Measurements from ENCODE around the gene CFAP46. TPM values are rescaled to one million over a fixed set of nuclear protein-coding genes. Genes with fewer than 3 reads are reported as not detected.

CFAP46 gene
- total RNA-seq, 4 donors from 2014 or later: 0.32 to 0.54 TPM; not detected in 2

DNA sequence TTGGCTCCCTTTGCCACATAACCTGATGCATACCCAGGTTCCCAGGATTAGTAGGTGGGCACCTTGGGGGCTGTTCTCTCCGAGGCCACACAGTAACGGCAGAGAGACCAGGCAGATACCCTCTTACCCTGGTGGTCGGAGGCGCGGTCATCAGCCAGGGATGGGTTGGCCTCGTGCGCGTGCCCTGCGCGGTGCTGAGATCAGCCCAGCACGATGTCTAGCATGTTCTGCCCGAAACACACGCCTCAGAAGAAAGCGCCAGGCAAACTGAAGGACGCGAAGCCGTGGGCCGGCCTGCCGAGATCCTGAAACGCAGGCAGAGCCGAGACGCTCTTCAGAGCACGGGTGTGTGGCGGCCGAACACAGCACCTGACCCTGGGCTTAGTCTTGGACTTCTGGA lies 34.7 kb upstream of the CFAP46 start:
- no peak for DNase-seq (ENCODE audit: low spot score in 2 of 2)
- TF ChIP-seq, protein P1, sequence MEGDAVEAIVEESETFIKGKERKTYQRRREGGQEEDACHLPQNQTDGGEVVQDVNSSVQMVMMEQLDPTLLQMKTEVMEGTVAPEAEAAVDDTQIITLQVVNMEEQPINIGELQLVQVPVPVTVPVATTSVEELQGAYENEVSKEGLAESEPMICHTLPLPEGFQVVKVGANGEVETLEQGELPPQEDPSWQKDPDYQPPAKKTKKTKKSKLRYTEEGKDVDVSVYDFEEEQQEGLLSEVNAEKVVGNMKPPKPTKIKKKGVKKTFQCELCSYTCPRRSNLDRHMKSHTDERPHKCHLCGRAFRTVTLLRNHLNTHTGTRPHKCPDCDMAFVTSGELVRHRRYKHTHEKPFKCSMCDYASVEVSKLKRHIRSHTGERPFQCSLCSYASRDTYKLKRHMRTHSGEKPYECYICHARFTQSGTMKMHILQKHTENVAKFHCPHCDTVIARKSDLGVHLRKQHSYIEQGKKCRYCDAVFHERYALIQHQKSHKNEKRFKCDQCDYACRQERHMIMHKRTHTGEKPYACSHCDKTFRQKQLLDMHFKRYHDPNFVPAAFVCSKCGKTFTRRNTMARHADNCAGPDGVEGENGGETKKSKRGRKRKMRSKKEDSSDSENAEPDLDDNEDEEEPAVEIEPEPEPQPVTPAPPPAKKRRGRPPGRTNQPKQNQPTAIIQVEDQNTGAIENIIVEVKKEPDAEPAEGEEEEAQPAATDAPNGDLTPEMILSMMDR (IDR thresholded peaks at IDR 0.05): no peak
- no peak for TF ChIP-seq POLR2A (IDR thresholded peaks at IDR 0.05)
- intact Hi-C loops (cut with DNase I; ENCODE audit: low total_unique reads): no loop called here
- WGBS, 2 donors: 93 to 94% methylated on average over 22 to 25 of the region's 25 CpGs
- H3K4me3 ChIP-seq (ENCODE audit: low read depth, poor library complexity, severe bottlenecking): no peak overlapping the region

DNA sequence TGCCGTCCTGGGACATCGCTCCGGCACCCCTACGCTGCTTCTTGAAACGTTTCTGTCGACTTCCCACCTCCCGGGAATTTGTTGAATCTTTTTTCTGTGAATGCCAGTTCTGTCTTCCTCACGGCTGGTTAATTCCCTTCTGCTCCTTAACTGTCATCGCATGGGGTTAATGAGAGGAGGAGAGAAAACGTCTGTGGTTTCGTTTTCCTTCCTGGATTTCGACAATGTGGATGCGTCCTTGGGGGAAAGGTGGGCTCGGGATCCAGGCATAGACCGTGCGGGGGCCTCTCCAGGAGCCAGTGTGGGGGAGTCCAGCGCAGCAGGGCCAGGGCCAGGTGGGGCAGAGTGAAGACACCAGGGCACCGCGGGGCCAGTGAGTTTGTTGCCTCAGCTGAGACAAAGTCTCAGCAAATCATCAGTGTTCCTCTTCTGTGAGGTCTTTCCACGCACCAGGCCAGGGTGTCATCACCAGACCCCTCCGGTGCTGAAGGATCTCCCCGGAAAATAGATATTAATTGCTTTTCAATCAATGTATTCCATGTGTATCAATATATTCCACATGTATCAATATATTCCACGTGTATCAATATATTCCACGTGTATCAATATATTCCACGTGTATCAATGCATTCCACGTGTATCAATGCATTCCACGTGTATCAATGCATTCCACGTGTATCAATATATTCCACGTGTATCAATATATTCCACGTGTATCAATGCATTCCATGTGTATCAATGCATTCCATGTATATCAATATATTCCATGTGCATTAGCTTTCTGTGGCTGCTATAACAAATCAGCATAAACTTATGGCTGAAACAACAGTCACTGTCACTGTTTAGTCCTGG lies 33.7 kb upstream of the CFAP46 start:
- no peak overlapping the region for H3K4me3 ChIP-seq (ENCODE audit: low read depth, poor library complexity, severe bottlenecking)
- 71 to 74% methylated on average over 30 of the region's 30 CpGs for WGBS, 2 donors
- intact Hi-C loops (cut with DNase I; ENCODE audit: low total_unique reads): no loop called here
- TF ChIP-seq POLR2A (IDR thresholded peaks at IDR 0.05): no peak
- TF ChIP-seq, protein P1 (IDR thresholded peaks at IDR 0.05): no peak
- DNase-seq (ENCODE audit: low spot score in 2 of 2): no peak

DNA sequence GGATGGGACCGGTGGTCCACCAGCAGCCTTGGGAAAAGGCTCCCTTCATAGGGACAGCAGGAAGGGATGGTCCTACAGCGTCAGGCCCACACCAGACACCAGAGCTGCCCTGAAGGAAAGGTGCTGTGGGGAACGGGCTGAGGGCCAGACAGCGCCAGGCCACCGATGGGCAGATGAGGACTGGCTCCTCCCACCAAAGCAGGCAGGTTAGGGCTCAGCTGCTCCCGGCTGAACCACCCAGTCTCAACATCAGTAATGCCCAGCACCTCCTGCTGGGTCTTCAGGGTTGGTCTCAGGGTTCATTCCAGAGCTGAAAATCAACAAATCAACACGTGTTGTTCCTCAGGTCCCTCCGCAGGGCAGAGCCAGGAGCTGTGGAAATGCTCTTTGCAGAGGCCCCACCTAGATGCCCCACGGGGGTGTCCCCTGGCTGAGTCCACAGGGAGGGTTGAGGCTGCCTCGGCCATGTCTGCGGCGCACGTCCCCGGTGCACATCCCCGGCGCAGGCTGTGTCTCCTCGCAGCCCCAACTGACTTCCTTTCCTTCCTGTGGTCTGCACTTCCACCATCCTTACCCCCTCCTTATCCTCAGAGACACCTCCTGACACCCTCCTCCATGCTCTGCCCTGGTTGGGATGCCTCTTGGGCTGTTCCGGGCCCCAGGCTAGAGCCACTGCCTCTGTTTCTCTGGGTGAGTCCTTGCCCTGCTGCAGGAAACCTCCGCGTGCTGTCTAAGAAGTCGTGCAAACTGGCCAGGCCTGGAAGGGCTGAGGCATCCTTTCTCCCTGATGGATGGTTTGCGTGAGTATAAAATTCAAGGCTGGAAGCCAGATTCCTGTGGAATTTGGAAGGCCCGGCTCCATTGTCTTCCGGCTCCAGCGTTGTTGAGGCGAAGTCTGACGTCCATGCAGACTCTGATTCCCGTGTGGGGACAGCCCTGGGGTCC lies 32.8 kb upstream of the CFAP46 start:
- H3K4me3 ChIP-seq (ENCODE audit: low read depth, poor library complexity, severe bottlenecking): no peak overlapping the region
- TF ChIP-seq POLR2A (IDR thresholded peaks at IDR 0.05): no peak
- TF ChIP-seq, protein P1 (IDR thresholded peaks at IDR 0.05): no peak
- WGBS, 2 donors: 53 to 68% methylated on average over 28 of the region's 28 CpGs
- DNase-seq (ENCODE audit: low spot score in 2 of 2): no peak
- intact Hi-C loops (cut with DNase I; ENCODE audit: low total_unique reads): no loop called here

DNA sequence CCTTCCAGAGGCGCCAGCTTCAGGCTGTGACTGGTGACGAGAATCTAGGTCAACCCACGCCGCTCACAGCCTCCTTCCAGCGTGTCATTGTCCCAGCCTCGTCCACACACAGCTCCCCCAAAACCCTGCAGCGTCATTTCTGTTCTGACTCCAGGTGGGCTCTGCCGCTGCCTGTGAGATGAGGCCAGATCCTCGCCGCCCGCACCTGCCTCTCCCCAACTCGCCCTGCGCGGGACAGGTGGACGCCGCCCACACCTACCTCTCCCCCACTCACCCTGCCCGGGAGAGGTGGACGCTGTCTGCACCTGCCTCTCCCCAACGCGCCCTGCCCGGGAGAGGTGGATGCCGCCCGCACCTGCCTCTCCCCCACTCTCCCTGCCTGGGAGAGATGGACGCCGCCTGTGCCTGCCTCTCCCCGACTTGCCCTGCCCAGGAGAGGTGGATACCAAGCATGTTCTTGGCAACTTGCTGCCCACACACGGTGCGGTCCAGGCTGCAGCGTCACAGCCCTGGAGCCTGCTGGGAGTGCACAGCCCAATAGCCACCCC lies 32.0 kb upstream of the CFAP46 start:
- intact Hi-C loops (cut with DNase I; ENCODE audit: low total_unique reads): no loop called here
- WGBS, 2 donors: 43 to 64% methylated on average over 25 to 29 of the region's 29 CpGs
- no peak for DNase-seq (ENCODE audit: low spot score in 2 of 2)
- no peak overlapping the region for H3K4me3 ChIP-seq (ENCODE audit: low read depth, poor library complexity, severe bottlenecking)
- TF ChIP-seq, protein P1 (IDR thresholded peaks at IDR 0.05): no peak
- TF ChIP-seq POLR2A (IDR thresholded peaks at IDR 0.05): no peak

DNA sequence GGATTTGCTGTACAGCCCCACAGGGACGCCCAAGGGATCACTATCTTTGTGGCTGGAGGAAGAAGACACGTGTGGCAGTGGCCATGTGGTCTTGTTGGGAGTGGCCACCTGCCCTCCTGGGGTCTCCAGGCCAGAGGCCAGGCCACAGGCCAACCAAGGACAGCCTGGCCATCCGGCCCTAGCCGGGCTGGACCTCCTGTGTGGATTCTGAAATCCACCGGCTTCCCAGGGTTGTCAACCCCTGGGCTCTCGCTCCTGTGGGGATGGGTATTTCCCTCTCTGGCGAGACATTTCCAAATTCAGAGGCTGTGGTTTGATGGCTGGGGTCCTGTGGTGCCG lies 31.5 kb upstream of the CFAP46 start:
- 70 to 81% methylated on average over 7 to 8 of the region's 8 CpGs for WGBS, 2 donors
- TF ChIP-seq POLR2A (IDR thresholded peaks at IDR 0.05): no peak
- TF ChIP-seq, protein P1 (IDR thresholded peaks at IDR 0.05): no peak
- DNase-seq (ENCODE audit: low spot score in 2 of 2): no peak
- intact Hi-C loops (cut with DNase I; ENCODE audit: low total_unique reads): no loop called here
- no peak overlapping the region for H3K4me3 ChIP-seq (ENCODE audit: low read depth, poor library complexity, severe bottlenecking)

Data from lower leg skin (tissue), 4 donors.